GM21360 (cell line): ENCODE data around the gene HDHD5.

Experiments
- ATAC-seq: cut with Tn5 transposase; IDR thresholded peaks from one replicate; pipeline ENCODE4 v1.9.1; 2021; ENCODE audit warnings: mild to moderate bottlenecking, moderate library complexity; ENCODE audit not compliant: unreplicated experiment

The HDHD5 gene

GRCh38 chr22:17108256-17109112, 50.6 kb downstream of the HDHD5 start:
- no peak for ATAC-seq

GRCh38 chr22:17107547-17107810, 51.6 kb downstream of the HDHD5 start:
- ATAC-seq: no peak

- ATAC-seq: no peak
These were observed 52.1 kb downstream of the HDHD5 start for GRCh38 chr22:17106785-17107546.

GRCh38 chr22:17106161-17106784, 52.8 kb downstream of the HDHD5 start:
- no peak for ATAC-seq

- ATAC-seq: no peak
These were observed 53.6 kb downstream of the HDHD5 start for GRCh38 chr22:17105143-17106129.

GRCh38 chr22:17104336-17104935, 54.6 kb downstream of the HDHD5 start:
- no peak for ATAC-seq

GRCh38 chr22:17103351-17103750, 55.7 kb downstream of the HDHD5 start:
- ATAC-seq: no peak

- ATAC-seq: no peak
These were observed 56.8 kb downstream of the HDHD5 start for GRCh38 chr22:17102297-17102667.

GRCh38 chr22:17101475-17102296, 57.4 kb downstream of the HDHD5 start:
- no peak for ATAC-seq

GRCh38 chr22:17100621-17101020, 58.5 kb downstream of the HDHD5 start:
- no peak for ATAC-seq

- no peak for ATAC-seq
These were observed 60.7 kb downstream of the HDHD5 start for GRCh38 chr22:17098379-17098819.

GRCh38 chr22:17097701-17098100, 61.4 kb downstream of the HDHD5 start:
- no peak for ATAC-seq

GRCh38 chr22:17097062-17097461, 62.0 kb downstream of the HDHD5 start:
- ATAC-seq: no peak

GRCh38 chr22:17096071-17096470, 63.0 kb downstream of the HDHD5 start:
- no peak for ATAC-seq

- no peak for ATAC-seq
These were observed 63.5 kb downstream of the HDHD5 start for GRCh38 chr22:17095538-17095937.

- ATAC-seq: no peak
These were observed 66.0 kb downstream of the HDHD5 start for GRCh38 chr22:17093081-17093480.

GRCh38 chr22:17091851-17092250, 67.2 kb downstream of the HDHD5 start:
- ATAC-seq: no peak

- ATAC-seq: no peak
These were observed 68.5 kb downstream of the HDHD5 start for GRCh38 chr22:17090550-17090949.
